ENCODE data around the gene PPP2R1A.
"Not testable (repeated sequence)": the region's sequence is repeated elsewhere in the genome, so short reads cannot be mapped to it uniquely, and the experiment has no call there.

The PPP2R1A gene

DNA sequence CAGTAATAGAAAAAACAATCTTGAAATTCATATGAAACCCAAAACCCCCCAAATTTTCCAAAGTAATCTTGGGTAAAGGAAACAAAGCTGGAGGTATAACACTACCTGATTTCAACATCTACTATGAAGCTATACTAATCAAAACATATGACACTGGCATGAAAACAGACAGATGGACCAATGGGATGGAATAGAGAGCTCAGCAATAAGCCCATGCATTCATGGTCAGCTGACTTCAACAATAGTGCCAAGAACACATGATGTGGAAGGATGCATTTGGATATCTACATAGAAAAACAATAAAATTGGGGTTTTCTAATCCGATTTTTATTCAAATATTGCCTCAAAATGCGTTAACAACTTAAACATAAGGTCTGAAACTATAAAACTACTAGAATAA, 47.3 kb downstream of the PPP2R1A start:
- no peak overlapping the region for H3K4me3 ChIP-seq (ENCODE audit: low read length)
- peak; percentile 23 for DNase-seq (ENCODE audit: low read depth)
- TF ChIP-seq, protein P1, sequence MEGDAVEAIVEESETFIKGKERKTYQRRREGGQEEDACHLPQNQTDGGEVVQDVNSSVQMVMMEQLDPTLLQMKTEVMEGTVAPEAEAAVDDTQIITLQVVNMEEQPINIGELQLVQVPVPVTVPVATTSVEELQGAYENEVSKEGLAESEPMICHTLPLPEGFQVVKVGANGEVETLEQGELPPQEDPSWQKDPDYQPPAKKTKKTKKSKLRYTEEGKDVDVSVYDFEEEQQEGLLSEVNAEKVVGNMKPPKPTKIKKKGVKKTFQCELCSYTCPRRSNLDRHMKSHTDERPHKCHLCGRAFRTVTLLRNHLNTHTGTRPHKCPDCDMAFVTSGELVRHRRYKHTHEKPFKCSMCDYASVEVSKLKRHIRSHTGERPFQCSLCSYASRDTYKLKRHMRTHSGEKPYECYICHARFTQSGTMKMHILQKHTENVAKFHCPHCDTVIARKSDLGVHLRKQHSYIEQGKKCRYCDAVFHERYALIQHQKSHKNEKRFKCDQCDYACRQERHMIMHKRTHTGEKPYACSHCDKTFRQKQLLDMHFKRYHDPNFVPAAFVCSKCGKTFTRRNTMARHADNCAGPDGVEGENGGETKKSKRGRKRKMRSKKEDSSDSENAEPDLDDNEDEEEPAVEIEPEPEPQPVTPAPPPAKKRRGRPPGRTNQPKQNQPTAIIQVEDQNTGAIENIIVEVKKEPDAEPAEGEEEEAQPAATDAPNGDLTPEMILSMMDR (IDR thresholded peaks at IDR 0.05; ENCODE audit: insufficient read depth, low read depth, low read length, missing control alignments): no peak

DNA sequence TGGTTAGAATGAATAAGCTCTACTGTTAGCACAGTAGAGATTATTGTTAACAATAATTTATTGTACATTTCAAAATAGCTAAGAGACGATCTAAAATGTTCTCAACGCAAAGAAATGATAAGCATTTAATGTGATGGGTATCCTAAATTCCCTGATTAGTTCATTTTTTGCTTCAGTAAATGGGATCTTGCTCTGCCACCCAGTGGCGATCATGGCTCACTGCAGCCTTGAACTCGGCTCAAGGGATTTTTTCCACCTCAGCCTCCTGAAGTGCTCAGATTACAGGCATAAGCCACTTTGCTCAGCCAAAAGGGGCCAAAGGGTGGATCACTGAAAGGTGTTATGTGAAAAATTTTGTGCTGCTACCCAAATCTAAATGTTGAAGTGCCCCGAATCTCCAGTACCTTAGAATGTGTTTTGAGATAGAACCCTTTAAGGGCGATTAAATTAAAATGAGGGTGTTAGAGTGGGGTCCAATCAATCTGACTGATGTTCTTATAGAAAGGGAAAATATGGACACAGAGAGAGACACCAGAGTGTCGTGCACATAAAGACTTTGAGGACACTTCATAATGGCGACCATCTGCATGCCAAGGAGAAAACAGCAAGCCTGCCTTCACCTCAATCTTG, 48.0 kb downstream of the PPP2R1A start:
- TF ChIP-seq, protein P1 (IDR thresholded peaks at IDR 0.05; ENCODE audit: insufficient read depth, low read depth, low read length, missing control alignments): peak; percentile 94
- peak; percentile 67 for DNase-seq (ENCODE audit: low read depth)
- no peak overlapping the region for H3K4me3 ChIP-seq (ENCODE audit: low read length)

DNA sequence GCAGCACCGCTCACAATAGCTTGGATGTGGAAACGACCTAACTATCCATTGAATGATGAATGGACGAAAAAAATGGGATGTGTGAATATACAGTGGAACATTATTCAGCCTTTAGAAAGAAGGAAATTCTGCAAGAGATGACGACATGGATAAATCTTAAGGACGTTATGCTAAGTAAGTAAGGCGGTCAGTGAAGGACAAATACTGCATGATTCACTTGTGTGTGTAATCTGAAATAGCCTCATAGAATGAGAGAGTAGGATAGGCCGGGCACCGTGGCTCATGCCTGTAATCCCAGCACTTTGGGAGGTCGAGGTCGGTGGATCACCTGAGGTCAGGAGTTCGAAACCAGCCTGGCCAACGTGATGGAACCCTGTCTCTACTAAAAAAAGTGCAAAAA, 54.2 kb downstream of the PPP2R1A start:
- H3K4me3 ChIP-seq (ENCODE audit: low read length): no peak overlapping the region
- DNase-seq (ENCODE audit: low read depth): no peak
- TF ChIP-seq, protein P1 (IDR thresholded peaks at IDR 0.05; ENCODE audit: insufficient read depth, low read depth, low read length, missing control alignments): no peak

DNA sequence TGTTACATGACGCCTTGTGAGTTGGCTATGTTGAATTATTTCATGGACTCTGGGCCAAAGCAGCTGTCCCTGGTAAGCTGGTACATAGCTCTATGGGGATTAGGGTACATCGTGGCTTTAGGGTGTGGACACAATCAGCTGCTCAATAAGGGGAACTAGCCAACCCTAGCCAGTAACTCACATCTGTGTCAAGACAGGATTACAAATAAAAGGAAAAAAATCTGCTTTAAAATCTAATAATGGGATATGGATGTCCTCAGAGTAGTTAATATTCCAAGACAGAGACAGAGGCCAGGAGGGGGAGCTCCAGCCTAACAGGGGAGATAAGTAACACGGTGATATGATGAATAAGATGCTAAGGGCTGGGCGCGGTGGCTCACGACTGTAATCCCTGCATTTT, 58.4 kb downstream of the PPP2R1A start:
- TF ChIP-seq, protein P1 (IDR thresholded peaks at IDR 0.05; ENCODE audit: insufficient read depth, low read depth, low read length, missing control alignments): peak; percentile 40
- peak; percentile 62 for DNase-seq (ENCODE audit: low read depth)
- H3K4me3 ChIP-seq (ENCODE audit: low read length): no peak overlapping the region

DNA sequence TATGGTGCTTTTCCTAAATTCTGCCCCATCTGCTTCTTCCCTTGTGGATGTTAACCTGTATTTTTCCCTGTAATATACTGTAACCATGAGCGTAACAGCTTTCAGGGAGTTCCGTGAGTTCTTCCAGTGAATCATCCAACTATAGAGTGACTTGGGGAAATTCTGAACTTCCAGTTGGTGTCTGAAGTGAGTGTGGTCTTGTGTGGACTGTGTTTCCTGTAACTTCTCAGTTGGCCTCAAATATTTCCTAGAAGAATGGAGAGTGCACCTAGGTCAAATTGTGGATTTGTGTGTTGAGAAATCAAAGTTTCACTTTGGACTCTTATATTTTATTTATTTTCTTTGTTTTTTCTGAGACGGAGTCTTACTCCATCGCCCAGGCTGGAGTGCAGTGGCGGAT, 68.6 kb downstream of the PPP2R1A start:
- DNase-seq (ENCODE audit: low read depth): no peak
- no peak overlapping the region for H3K4me3 ChIP-seq (ENCODE audit: low read length)
- TF ChIP-seq, protein P1 (IDR thresholded peaks at IDR 0.05; ENCODE audit: insufficient read depth, low read depth, low read length, missing control alignments): no peak

DNA sequence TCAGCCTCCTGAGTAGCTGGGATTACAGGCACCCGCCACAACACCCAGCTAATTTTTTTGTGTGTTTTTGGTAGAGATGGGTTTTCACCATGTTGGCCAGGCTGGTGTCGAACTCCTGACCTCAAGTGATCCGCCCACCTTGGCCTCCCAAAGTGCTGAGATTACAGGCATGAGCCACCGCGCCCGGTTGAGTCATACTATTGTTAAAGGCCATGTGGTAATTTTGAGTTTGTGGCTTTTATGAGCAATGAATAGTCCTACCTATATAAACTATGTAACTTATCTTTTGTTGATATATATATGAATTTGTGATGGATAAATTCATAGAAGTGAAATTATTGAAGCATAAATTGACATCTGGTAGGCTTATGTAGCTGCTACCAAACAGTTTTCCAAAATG, 75.7 kb downstream of the PPP2R1A start:
- not testable (repeated sequence) for H3K4me3 ChIP-seq (ENCODE audit: low read length)
- DNase-seq (ENCODE audit: low read depth): peak; percentile 57

DNA sequence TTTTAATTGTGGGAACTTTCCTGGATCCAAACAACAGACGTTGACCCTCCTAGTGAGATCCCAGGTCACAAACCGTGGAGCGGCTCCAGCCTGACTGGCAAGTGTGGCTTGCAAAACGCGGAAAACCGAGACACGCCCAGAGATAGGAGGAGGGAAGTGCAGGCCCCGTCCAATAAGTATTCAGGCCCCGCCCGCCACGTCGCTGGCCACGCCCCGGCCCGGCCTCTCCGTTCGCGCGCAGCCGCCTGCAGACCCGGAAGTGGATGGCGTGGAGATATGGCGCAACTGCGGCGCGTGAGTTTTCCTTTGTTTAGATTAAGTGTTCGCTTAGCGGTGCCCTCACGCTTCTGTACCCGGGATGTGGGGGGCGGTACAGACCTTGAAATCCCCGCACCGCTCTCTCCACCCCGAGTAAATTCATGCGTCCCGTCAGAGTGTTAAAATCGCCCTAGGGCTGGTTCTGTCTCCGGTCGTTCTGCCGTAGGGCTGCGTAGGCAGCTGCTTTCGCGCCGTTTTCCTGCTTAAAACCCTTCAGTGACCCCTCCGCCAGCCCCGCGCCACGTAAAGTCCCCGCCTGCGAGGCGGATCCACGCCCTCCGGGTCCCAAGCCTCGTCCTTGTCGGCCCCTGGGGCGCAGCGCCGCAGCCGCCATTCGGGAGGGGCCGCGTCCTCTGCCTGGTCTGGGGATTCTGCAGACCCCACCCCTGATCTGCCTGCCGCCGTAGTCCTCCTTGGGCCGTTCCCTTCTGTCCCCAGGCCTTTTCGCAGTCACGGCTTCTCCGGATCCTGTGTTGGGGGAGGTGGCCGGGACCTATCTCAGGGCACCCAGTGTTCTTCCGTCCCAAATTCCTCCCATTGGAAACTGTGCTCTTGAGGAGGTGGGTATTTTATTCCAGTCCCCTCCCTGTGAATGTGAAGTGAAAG, 79.7 kb downstream of the PPP2R1A start, which contains the start of gene ZNF766:
ZNF766 (plus strand) TSS at position 250 of the 924 bp plus-strand sequence; CDS start at position 277, 27 bp downstream.
- TF ChIP-seq, protein P1 (IDR thresholded peaks at IDR 0.05; ENCODE audit: insufficient read depth, low read depth, low read length, missing control alignments): no peak
- DNase-seq (ENCODE audit: low read depth): peak; percentile 97
- peak within 1 kb of the TSS; percentile 99 for H3K4me3 ChIP-seq (ENCODE audit: low read length)
